Neuronal stem cell (in vitro differentiated cells): ENCODE data around the gene ZNF200.
"Not testable (repeated sequence)": the region's sequence is repeated elsewhere in the genome, so short reads cannot be mapped to it uniquely, and the experiment has no call there.

ENCODE experiments used
- DNase-seq: peaks from one replicate; pipeline ENCODE4 v3.0.0-alpha.2; 2013; ENCODE audit warnings: low spot score
- H2AFZ ChIP-seq: one replicate; pipeline ENCODE4 v1.6.1; 2013; ENCODE audit warnings: mild to moderate bottlenecking, low read length, inconsistent platforms
- H2AK5ac ChIP-seq: 2 replicates; pipeline ENCODE4 v1.6.1; 2013; ENCODE audit warnings: low read depth, mild to moderate bottlenecking, inconsistent platforms, low read length, moderate library complexity, mixed read lengths
- H2BK120ac ChIP-seq: 2 replicates; pipeline ENCODE4 v1.6.1; 2013; ENCODE audit warnings: low read depth, mild to moderate bottlenecking, inconsistent platforms, low read length, moderate library complexity, mixed read lengths
- H2BK12ac ChIP-seq: one replicate; pipeline ENCODE4 v1.6.1; 2013; ENCODE audit warnings: low read length, inconsistent platforms
- H2BK15ac ChIP-seq: 2 replicates; pipeline ENCODE4 v1.6.1; 2013; ENCODE audit warnings: mild to moderate bottlenecking, low read length, inconsistent platforms, mixed read lengths
- H2BK5ac ChIP-seq: one replicate; pipeline ENCODE4 v1.6.1; 2013; ENCODE audit warnings: inconsistent platforms, mild to moderate bottlenecking, low read length, moderate library complexity
- H3K14ac ChIP-seq: one replicate; pipeline ENCODE4 v1.6.1; 2013; ENCODE audit warnings: low read length, inconsistent platforms
- H3K18ac ChIP-seq: 2 replicates; pipeline ENCODE4 v1.6.1; 2013; ENCODE audit warnings: low read length, inconsistent platforms
- H3K23ac ChIP-seq: 2 replicates; pipeline ENCODE4 v1.6.1; 2013; ENCODE audit warnings: low read depth, mild to moderate bottlenecking, mixed read lengths, low read length, inconsistent platforms; ENCODE audit not compliant: poor library complexity
- H3K27ac ChIP-seq: replicated peaks from 3 replicates; pipeline ENCODE4 v1.5.1; 2013; ENCODE audit warnings: low read length, inconsistent platforms
- H3K27me3 ChIP-seq, 3 experiments: 2 replicates each; pipeline ENCODE4 v1.6.1; 2013; ENCODE audit warnings: low read length in 3 of 3, mild to moderate bottlenecking in 2 of 3, inconsistent platforms in 1 of 3, low read depth in 1 of 3, mixed read lengths in 1 of 3, moderate library complexity in 1 of 3; ENCODE audit not compliant: control insufficient read depth in 3 of 3, insufficient read depth in 3 of 3
- H3K36me3 ChIP-seq, 2 donors: replicated peaks in 1 of 2; 2 replicates each; pipeline ENCODE4 v1.6.1; 2013; ENCODE audit warnings: low read length in 2 of 2; ENCODE audit not compliant: control insufficient read depth in 2 of 2, insufficient read depth in 2 of 2
- H3K4ac ChIP-seq: 2 replicates; pipeline ENCODE4 v1.6.1; 2013; ENCODE audit warnings: inconsistent platforms, mild to moderate bottlenecking, low read length, moderate library complexity
- H3K4me1 ChIP-seq, 2 donors: 1 replicate in 1 of 2; 2 replicates in 1 of 2; pipeline ENCODE4 v1.6.1; 2013; ENCODE audit warnings: low read length in 2 of 2, low read depth in 1 of 2; ENCODE audit not compliant: control insufficient read depth in 2 of 2, insufficient read depth in 1 of 2
- H3K4me2 ChIP-seq: one replicate; pipeline ENCODE4 v1.6.1; 2013; ENCODE audit warnings: mild to moderate bottlenecking, low read length, inconsistent platforms; ENCODE audit not compliant: insufficient read depth, poor library complexity, severe bottlenecking
- H3K4me3 ChIP-seq, 2 donors: 2 replicates each; pipeline ENCODE4 v1.5.1; 2013; ENCODE audit warnings: low read length in 2 of 2, mild to moderate bottlenecking in 2 of 2, inconsistent platforms in 1 of 2, moderate library complexity in 1 of 2
- H3K79me1 ChIP-seq: one replicate; pipeline ENCODE4 v1.6.1; 2013; ENCODE audit warnings: low read depth, mild to moderate bottlenecking, inconsistent platforms, low read length, moderate library complexity
- H3K9ac ChIP-seq: one replicate; pipeline ENCODE4 v1.6.1; 2013; ENCODE audit warnings: mild to moderate bottlenecking, low read depth, low read length, inconsistent platforms; ENCODE audit not compliant: poor library complexity
- H3K9me3 ChIP-seq, 2 donors: replicated peaks in 1 of 2; 2 replicates each; pipeline versions ENCODE3 to v1.6.1; 2013; ENCODE audit warnings: low read length in 2 of 2, mild to moderate bottlenecking in 2 of 2, inconsistent platforms in 1 of 2, low read depth in 1 of 2, mixed read lengths in 1 of 2, moderate library complexity in 1 of 2; ENCODE audit not compliant: control insufficient read depth in 2 of 2, insufficient read depth in 1 of 2
- H4K8ac ChIP-seq: one replicate; pipeline ENCODE4 v1.6.1; 2013; ENCODE audit warnings: low read depth, mild to moderate bottlenecking, inconsistent platforms, low read length, moderate library complexity
- H4K91ac ChIP-seq: one replicate; pipeline ENCODE4 v1.6.1; 2013; ENCODE audit warnings: low read length, low read depth, mild to moderate bottlenecking, inconsistent platforms; ENCODE audit not compliant: poor library complexity
- WGBS, 2 donors: extraction: QIAGEN DNeasy Blood & Tissue Kit; methylation state at CpG; one replicate each; pipeline ENCODE4 v1.1.7; 2013; ENCODE audit warnings: missing lambda C conversion rate in 2 of 2, mixed read lengths in 1 of 2; ENCODE audit not compliant: insufficient read length in 2 of 2, insufficient replicate concordance in 1 of 2; ENCODE audit errors: extremely low coverage in 2 of 2; 5-methylcytosine and 5-hydroxymethylcytosine counted together

The ZNF200 gene

GRCh38 chr16:3182293-3182607 lies 52.7 kb downstream of the ZNF200 start:
- H3K36me3 ChIP-seq, H3K27ac ChIP-seq, H2BK120ac ChIP-seq, H3K9me3 ChIP-seq, H2AK5ac ChIP-seq, H2BK5ac ChIP-seq, H3K18ac ChIP-seq, H3K4me1 ChIP-seq, H4K8ac ChIP-seq, H3K79me1 ChIP-seq, H3K4ac ChIP-seq, H4K91ac ChIP-seq, DNase-seq, H3K23ac ChIP-seq, H3K9ac ChIP-seq, H2BK15ac ChIP-seq, H3K14ac ChIP-seq, H2BK12ac ChIP-seq: not testable (repeated sequence)
- H3K4me2 ChIP-seq = peak overlapping the region; percentile 85
- peak overlapping the region; percentile 95 for H2AFZ ChIP-seq
- H3K4me3 ChIP-seq = peak overlapping the region in 1 of 2 donors; percentile 63
- peaks cover 15 to 60% (median 58%) of the 10 kb centered on the region in 3 experiments for H3K27me3 ChIP-seq
- no CpG with 5 or more reads among the region's 8 CpGs for WGBS, 2 donors

DNA sequence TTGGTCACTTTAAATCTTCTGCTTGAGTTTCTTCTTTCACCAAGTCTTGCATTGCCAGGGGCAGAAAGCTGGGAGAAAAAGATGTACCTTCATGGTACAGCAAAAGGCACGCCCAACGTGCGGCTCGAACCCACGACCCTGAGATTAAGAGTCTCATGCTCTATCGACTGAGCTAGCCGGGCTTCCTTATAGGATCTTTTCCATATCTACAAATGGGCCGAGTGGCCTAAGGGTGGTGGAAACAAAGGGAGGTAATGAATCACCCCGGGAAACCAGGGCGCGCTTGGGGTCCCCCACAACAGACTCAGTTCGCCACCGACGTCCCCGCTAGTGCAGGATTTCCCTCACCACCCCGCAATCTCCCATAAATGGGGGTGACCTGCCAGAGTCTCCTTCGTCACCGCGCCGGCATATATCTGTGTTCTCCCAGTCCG lies 54.5 kb downstream of the ZNF200 start:
- Histone ChIP-seq H3K23ac (no peak overlapping the region), H3K18ac (no peak overlapping the region), H2BK5ac (no peak overlapping the region), H4K91ac (no peak overlapping the region), H3K9ac (no peak overlapping the region), H3K14ac (no peak overlapping the region), H2BK120ac (no peak overlapping the region), H3K4me1 (peaks cover 0 to 7% of the 10 kb centered on the region in 2 donors), H2BK12ac (no peak overlapping the region), H3K36me3 (no peaks in the 10 kb centered on the region), H3K9me3 (peaks cover 0 to 2% of the 10 kb centered on the region in 2 donors), H3K79me1 (no peaks in the 10 kb centered on the region), H3K27me3 (peaks cover 15 to 77% (median 63%) of the 10 kb centered on the region in 3 experiments), H3K4ac (no peak overlapping the region), H4K8ac (no peak overlapping the region), H2BK15ac (no peak overlapping the region), H3K27ac (no peak overlapping the region), H3K4me3 (no peak overlapping the region), H2AFZ (no peak overlapping the region), H2AK5ac (no peak overlapping the region), H3K4me2 (no peak overlapping the region)
- no peak for DNase-seq
- WGBS, 2 donors = no CpG with 5 or more reads among the region's 21 CpGs

- no peak overlapping the region for H2BK5ac ChIP-seq
- H3K4me2 ChIP-seq = no peak overlapping the region
- peaks cover 0 to 2% of the 10 kb centered on the region in 2 donors for H3K9me3 ChIP-seq
- no peak overlapping the region for H3K27ac ChIP-seq
- no peak overlapping the region for H2AK5ac ChIP-seq
- H3K27me3 ChIP-seq = peaks cover 15 to 85% (median 70%) of the 10 kb centered on the region in 3 experiments
- WGBS, 2 donors = 100% methylated on average over 1 of the region's 8 CpGs; no CpG with 5 or more reads in 1 of the 2 donors
- peak overlapping the region; percentile 75 for H3K23ac ChIP-seq
- H3K14ac ChIP-seq = no peak overlapping the region
- H2BK12ac ChIP-seq = no peak overlapping the region
- H2BK120ac ChIP-seq = no peak overlapping the region
- DNase-seq = no peak
- peaks cover 6 to 7% of the 10 kb centered on the region in 2 donors for H3K4me1 ChIP-seq
- H3K4me3 ChIP-seq = no peak overlapping the region
- H3K79me1 ChIP-seq = no peaks in the 10 kb centered on the region
- no peak overlapping the region for H3K9ac ChIP-seq
- H3K18ac ChIP-seq = no peak overlapping the region
- no peak overlapping the region for H4K91ac ChIP-seq
- no peaks in the 10 kb centered on the region for H3K36me3 ChIP-seq
- no peak overlapping the region for H2AFZ ChIP-seq
- H4K8ac ChIP-seq = no peak overlapping the region
- H2BK15ac ChIP-seq = no peak overlapping the region
- H3K4ac ChIP-seq = no peak overlapping the region
These were observed 55.3 kb downstream of the ZNF200 start for GRCh38 chr16:3179651-3180050.

GRCh38 chr16:3175157-3176093 lies 59.5 kb downstream of the ZNF200 start:
- DNase-seq = no peak
- Histone ChIP-seq H3K23ac (peak overlapping the region; percentile 23), H3K14ac (no peak overlapping the region), H3K79me1 (no peaks in the 10 kb centered on the region), H3K9ac (no peak overlapping the region), H2BK120ac (no peak overlapping the region), H2BK5ac (no peak overlapping the region), H3K36me3 (no peaks in the 10 kb centered on the region), H3K4ac (no peak overlapping the region), H4K91ac (no peak overlapping the region), H3K4me1 (peaks cover 7 to 19% of the 10 kb centered on the region in 2 donors), H3K27me3 (peaks cover 19 to 84% (median 69%) of the 10 kb centered on the region in 3 experiments), H2AFZ (peak overlapping the region; percentile 19), H2BK15ac (no peak overlapping the region), H3K18ac (peak overlapping the region; percentile 60), H2AK5ac (no peak overlapping the region), H3K4me3 (peak overlapping the region; percentile 14 to 43), H3K27ac (no peak overlapping the region), H3K9me3 (peaks cover 0 to 2% of the 10 kb centered on the region in 2 donors), H4K8ac (no peak overlapping the region), H3K4me2 (peak overlapping the region; percentile 41), H2BK12ac (no peak overlapping the region)
- no CpG with 5 or more reads among the region's 39 CpGs for WGBS, 2 donors
